GM12878 (cell line): Measurements from ENCODE around the gene RHBDD3. TPM values are rescaled to one million over a fixed set of nuclear protein-coding genes. Genes with fewer than 3 reads are reported as not detected.

ENCODE experiments used
- ATAC-seq: fragments of 200-7000 bp; cut with Tn5 transposase; 3 replicates; pipeline ENCODE4 v1.9.1; 2020; ENCODE audit warnings: mild to moderate bottlenecking, moderate library complexity
- BruUV-seq: library from RNA; stranded (reverse); fragments of 400-500 nt; replicated peaks from 2 replicates; lab custom pipeline; 2021; lab: Mats Ljungman, UMichigan
- CTCF ChIA-PET: fragments of 300-600 bp; sonication (Branson Sonifier 250); formaldehyde crosslinking; extraction: SDS; loops from one replicate; lab custom pipeline; 2021; ENCODE audit warnings: inconsistent platforms; lab: Yijun Ruan, JAX
- POLR2A ChIA-PET: fragments of 350-600 bp; formaldehyde crosslinking; extraction: SDS; loops from one replicate; lab custom pipeline; 2021; ENCODE audit warnings: inconsistent platforms; lab: Charles Lee
- RAD21 ChIA-PET: fragments of 300-600 bp; sonication (Branson Sonifier 250); formaldehyde crosslinking; loops from one replicate; lab custom pipeline; 2023; ENCODE audit warnings: antibody characterized with exemption; ENCODE audit not compliant: unreplicated experiment; lab: Charles Lee
- SMC1A ChIA-PET: fragments of 300-600 bp; sonication (Branson Sonifier 250); formaldehyde crosslinking; loops from one replicate; lab custom pipeline; 2023; ENCODE audit not compliant: unreplicated experiment, uncharacterized antibody; lab: Charles Lee
- DNase-seq: peaks from one replicate; pipeline ENCODE4 v3.0.0-alpha.2; 2011; ENCODE audit warnings: low read depth, low spot score
- FAIRE-seq: peaks from 3 replicates; lab custom pipeline; 2011; peaks lifted over from hg19 to GRCh38; lab: Jason Lieb, UNC
- H2AFZ ChIP-seq: 2 replicates; pipeline ENCODE4 v1.6.0; 2011; ENCODE audit warnings: low read depth, low read length, control low read depth; ENCODE audit not compliant: control insufficient read depth
- H3K27ac ChIP-seq: 2 replicates; pipeline ENCODE4 v1.5.1; 2011; ENCODE audit warnings: control low read depth; ENCODE audit not compliant: control insufficient read depth, insufficient read depth
- H3K27me3 ChIP-seq, 2 experiments: replicated peaks in 1 of 2; 2 replicates each; pipeline versions ENCODE4 v1.6.0 to v1.6.1; 2011; ENCODE audit warnings: low read length in 1 of 2; ENCODE audit not compliant: control insufficient read depth in 2 of 2, insufficient read depth in 2 of 2
- H3K36me3 ChIP-seq, 2 experiments: 2 replicates each; pipeline ENCODE4 v1.5.1; 2011; ENCODE audit warnings: low read length in 1 of 2; ENCODE audit not compliant: control insufficient read depth in 2 of 2, insufficient read depth in 2 of 2
- H3K4me1 ChIP-seq: 2 replicates; pipeline ENCODE4 v1.6.1; 2011; ENCODE audit warnings: mild to moderate bottlenecking, low read length, moderate library complexity, mixed read lengths; ENCODE audit not compliant: control insufficient read depth, insufficient read depth
- H3K4me2 ChIP-seq: 2 replicates; pipeline ENCODE4 v1.6.0; 2011; ENCODE audit warnings: control low read depth; ENCODE audit not compliant: control insufficient read depth, insufficient read depth
- H3K4me3 ChIP-seq: fragments of 200-600 bp; sonication (generic); 2 replicates; pipeline ENCODE4 v1.5.1; 2016
- H3K79me2 ChIP-seq: 2 replicates; pipeline ENCODE4 v1.6.0; 2011; ENCODE audit warnings: low read length; ENCODE audit not compliant: control insufficient read depth, insufficient read depth
- H3K9ac ChIP-seq: 2 replicates; pipeline ENCODE4 v1.8.0; 2011; ENCODE audit warnings: low read length, control low read depth, mixed read lengths; ENCODE audit not compliant: control insufficient read depth, insufficient read depth
- H3K9me3 ChIP-seq: replicated peaks from 3 replicates; pipeline ENCODE4 v1.5.1; 2011; ENCODE audit warnings: mild to moderate bottlenecking, low read length; ENCODE audit not compliant: control insufficient read depth, insufficient read depth
- H4K20me1 ChIP-seq: 2 replicates; pipeline ENCODE4 v1.6.0; 2011; ENCODE audit not compliant: control insufficient read depth, insufficient read depth
- CTCF ChIP-seq, 3 experiments: IDR thresholded peaks in 2 of 3; conservative IDR thresholded peaks in 1 of 3; 2 replicates each; pipeline ENCODE4 v1.5.1; 2011; ENCODE audit warnings: low read depth in 3 of 3, low read length in 3 of 3, mild to moderate bottlenecking in 3 of 3, control low read depth in 2 of 3, moderate library complexity in 2 of 3, inconsistent platforms in 1 of 3, mixed read lengths in 1 of 3; ENCODE audit not compliant: control insufficient read depth in 2 of 3, insufficient read depth in 1 of 3; ENCODE audit errors: extremely low read depth in 1 of 3
- DPF2 ChIP-seq: fragments of 450-650 bp; IDR thresholded peaks from 2 replicates; pipeline ENCODE4 v1.6.1; 2017; ENCODE audit warnings: mild to moderate bottlenecking
- POLR2AphosphoS5 ChIP-seq: IDR thresholded peaks from 2 replicates; pipeline ENCODE4 v1.6.1; 2011; ENCODE audit warnings: mild to moderate bottlenecking, low read length, inconsistent platforms
- RBBP5 ChIP-seq: fragments of 200-600 bp; sonication (generic); conservative IDR thresholded peaks from 2 replicates; pipeline ENCODE4 v1.6.1; 2016
- WGBS: methylation state at CpG from one replicate; pipeline ENCODE4 v1.1.6; 2016; ENCODE audit warnings: low lambda C conversion rate; ENCODE audit not compliant: insufficient replicate concordance, insufficient coverage; ENCODE audit errors: missing lambda C conversion rate; 5-methylcytosine and 5-hydroxymethylcytosine counted together
- in situ Hi-C: fragments of 300-500 bp; cut with MboI; formaldehyde crosslinking; loops from 9 replicates; pipeline ENCODE4 v1.14.3; 2018; ENCODE audit warnings: mixed read lengths
- intact Hi-C: fragments of 100-400 bp; cut with micrococcal nuclease; formaldehyde crosslinking; loops from one replicate; pipeline ENCODE4 v1.14.2; 2022; ENCODE audit not compliant: unreplicated experiment
- polyA plus RNA-seq, 11 experiments: library from polyadenylated mRNA; depleted of rRNA in 4 of 11; unstranded in 6 of 11; stranded (reverse) in 5 of 11; fragments of >200 nt; fragmentation: Nextera tagmentation in 4 of 11; fragmentation: Illumina TruSeq in 1 of 11; extraction: Ambion mirVana in 4 of 11; extraction: Trizol in 1 of 11; gene quantifications; 1 replicate in 1 of 11; 2 replicates in 10 of 11; pipeline versions ENCODE4 v1.2.1 to v1.2.3, GENCODE V29; 2011 to 2016; ENCODE audit warnings: inconsistent platforms in 2 of 11, missing spikeins in 2 of 11, low read depth in 1 of 11
- total RNA-seq, 4 experiments: library from RNA; depleted of rRNA in 3 of 4; stranded (reverse); fragments of >200 nt in 3 of 4; fragmentation: Illumina TruSeq in 1 of 4; extraction: Trizol in 1 of 4; gene quantifications; 2 replicates each; pipeline versions ENCODE4 v1.2.1 to v1.2.3, GENCODE V29; 2013 to 2021

The RHBDD3 gene
- total and polyA plus RNA-seq, 10 of the 15 experiments (the other 5 are each of a cell fraction or from before 2014, with no cell fraction given): 0.27 to 41.2 (median 20.1) TPM

DNA sequence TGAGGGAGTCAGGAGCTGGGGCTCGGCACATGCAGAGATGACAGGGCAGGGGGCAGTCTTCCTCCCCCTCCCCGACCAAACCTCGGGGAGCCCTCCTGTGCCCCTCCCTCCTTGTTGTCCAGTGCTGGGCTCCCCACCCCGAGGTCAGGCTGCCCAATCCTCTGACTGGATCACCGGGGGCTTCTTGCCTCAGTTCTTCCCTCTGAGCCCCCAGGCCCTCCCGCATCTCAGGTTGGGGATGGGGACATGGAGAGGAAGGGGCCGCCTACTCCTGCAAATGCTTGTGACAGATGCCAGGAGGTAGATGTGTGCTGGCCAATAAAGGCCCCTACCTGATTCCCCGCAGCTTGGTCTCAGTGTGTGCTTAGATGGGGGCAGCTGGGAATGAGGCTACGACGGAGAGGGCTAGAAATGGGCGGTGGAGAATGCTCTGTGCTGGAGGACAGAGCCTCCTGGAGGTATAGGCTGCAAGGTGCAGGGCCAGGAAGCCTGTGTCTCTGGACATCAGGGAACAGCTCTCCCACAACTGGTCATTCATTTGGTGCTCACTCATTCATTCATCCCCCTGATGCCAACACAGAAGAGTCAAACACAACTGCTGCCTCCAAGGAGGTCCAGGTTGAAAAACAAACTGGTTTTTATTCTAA is 8.4 kb downstream of the RHBDD3 start:
- no peak for DNase-seq
- Histone ChIP-seq H2AFZ (no peak overlapping the region), H3K79me2 (no peaks in the 10 kb centered on the region), H3K9me3 (no peaks in the 10 kb centered on the region), H3K36me3 (peaks cover 0 to 5% of the 10 kb centered on the region in 2 experiments; a peak in 3 of 4 replicates), H3K4me3 (no peak overlapping the region)
- FAIRE-seq: no peak
- BruUV-seq: no TSS peak
- POLR2A ChIA-PET: interaction anchor here (0.6 kb wide), 2 partner anchors 65 to 253 kb away, joined by 7 to 8 read pairs; no protein-coding TSS in a partner anchor
- TF ChIP-seq POLR2AphosphoS5: 0 out of 2 replicates have a peak, but pooled peaks have one; percentile 13
- no peak for TF ChIP-seq DPF2
- TF ChIP-seq RBBP5: no peak
- TF ChIP-seq CTCF (IDR thresholded peaks at IDR 0.05 in 2 of 3, conservative IDR thresholded peaks at IDR 0.05 in 1 of 3; ENCODE audit: control insufficient read depth in 2 of 3, extremely low read depth in 1 of 3, insufficient read depth in 1 of 3, low read depth in 3 of 3, low read length in 3 of 3): peak in 2 of 3 experiments; percentile 11 to 15; a peak in 2 of 6 replicates
- TF ChIP-seq, all 136 proteins: peak for 2
- Histone ChIP-seq H3K4me1 (no peaks in the 10 kb centered on the region), H3K27ac (no peak overlapping the region), H3K27me3 (no peaks in the 10 kb centered on the region), H3K9ac (no peak overlapping the region), H3K4me2 (no peak overlapping the region), H4K20me1 (no peaks in the 10 kb centered on the region)
- RAD21 ChIA-PET: no interaction called here
- SMC1A ChIA-PET: no interaction called here
- ATAC-seq: peak; percentile 28
- intact Hi-C loops: no loop called here
- CTCF ChIA-PET: interaction anchor here (0.7 to 2.7 kb wide), 2 partner anchors 14 to 105 kb away, joined by 3 to 7 read pairs; no protein-coding TSS in a partner anchor
- WGBS: 88% methylated on average over 11 of the region's 11 CpGs
- in situ Hi-C loops: no loop called here
